Endothelial cell of umbilical vein (primary cell): Measurements from ENCODE around the gene DNAI7.

Experiments
- FOS ChIP-seq: IDR thresholded peaks from 2 replicates; pipeline ENCODE4 v1.6.1; 2011; ENCODE audit warnings: mild to moderate bottlenecking, low read length, moderate library complexity, borderline replicate concordance; ENCODE audit not compliant: insufficient read depth
- POLR2A ChIP-seq: IDR thresholded peaks from 2 replicates; pipeline ENCODE4 v1.6.1; 2012; ENCODE audit warnings: low read depth, mild to moderate bottlenecking, control low read depth, low read length
- POLR2AphosphoS5 ChIP-seq: IDR thresholded peaks from 2 replicates; pipeline ENCODE4 v1.6.1; 2012; ENCODE audit warnings: low read depth, mild to moderate bottlenecking, control low read depth, low read length, moderate library complexity; ENCODE audit not compliant: insufficient read depth
- TF ChIP-seq, protein P1 (sequence below), 2 donors: IDR thresholded peaks; 1 replicate in 1 of 2; 2 replicates in 1 of 2; pipeline ENCODE4 v1.5.1; 2011; ENCODE audit warnings: low read length in 2 of 2, mild to moderate bottlenecking in 2 of 2, moderate library complexity in 2 of 2, control low read depth in 1 of 2, inconsistent platforms in 1 of 2, low read depth in 1 of 2; ENCODE audit not compliant: insufficient read depth in 1 of 2; ENCODE audit errors: extremely low read depth in 1 of 2
- TF ChIP-seq, protein P2 (sequence below): IDR thresholded peaks from 2 replicates; pipeline ENCODE4 v1.6.1; 2011; ENCODE audit not compliant: insufficient read depth, insufficient read length

DNA sequence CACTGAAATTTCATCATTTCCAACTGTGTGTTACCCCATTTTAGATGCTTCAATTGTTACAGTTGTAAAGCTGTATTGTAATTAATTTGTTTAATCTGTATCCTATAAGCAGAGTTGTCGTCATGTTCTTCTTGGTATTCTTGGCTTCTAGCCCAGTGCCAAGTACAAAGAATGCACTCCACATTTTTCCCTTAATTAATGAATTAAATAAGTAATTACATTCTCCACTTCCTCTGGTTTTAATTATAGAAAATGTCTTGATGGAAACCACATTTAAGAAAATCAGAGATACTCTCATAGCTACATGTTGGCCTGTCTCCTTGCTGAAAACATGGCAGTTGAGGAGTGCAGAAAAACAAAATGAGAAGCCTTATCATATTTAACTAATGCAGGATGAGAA lies 746 bp downstream of the DNAI7 start:
- TF ChIP-seq, protein P1, sequence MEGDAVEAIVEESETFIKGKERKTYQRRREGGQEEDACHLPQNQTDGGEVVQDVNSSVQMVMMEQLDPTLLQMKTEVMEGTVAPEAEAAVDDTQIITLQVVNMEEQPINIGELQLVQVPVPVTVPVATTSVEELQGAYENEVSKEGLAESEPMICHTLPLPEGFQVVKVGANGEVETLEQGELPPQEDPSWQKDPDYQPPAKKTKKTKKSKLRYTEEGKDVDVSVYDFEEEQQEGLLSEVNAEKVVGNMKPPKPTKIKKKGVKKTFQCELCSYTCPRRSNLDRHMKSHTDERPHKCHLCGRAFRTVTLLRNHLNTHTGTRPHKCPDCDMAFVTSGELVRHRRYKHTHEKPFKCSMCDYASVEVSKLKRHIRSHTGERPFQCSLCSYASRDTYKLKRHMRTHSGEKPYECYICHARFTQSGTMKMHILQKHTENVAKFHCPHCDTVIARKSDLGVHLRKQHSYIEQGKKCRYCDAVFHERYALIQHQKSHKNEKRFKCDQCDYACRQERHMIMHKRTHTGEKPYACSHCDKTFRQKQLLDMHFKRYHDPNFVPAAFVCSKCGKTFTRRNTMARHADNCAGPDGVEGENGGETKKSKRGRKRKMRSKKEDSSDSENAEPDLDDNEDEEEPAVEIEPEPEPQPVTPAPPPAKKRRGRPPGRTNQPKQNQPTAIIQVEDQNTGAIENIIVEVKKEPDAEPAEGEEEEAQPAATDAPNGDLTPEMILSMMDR (IDR thresholded peaks at IDR 0.05; ENCODE audit: extremely low read depth in 1 of 2, insufficient read depth in 1 of 2, low read depth in 1 of 2, low read length in 2 of 2) = no peak
- TF ChIP-seq POLR2A (no peak), FOS (no peak), POLR2AphosphoS5 (no peak)
- TF ChIP-seq, protein P2, sequence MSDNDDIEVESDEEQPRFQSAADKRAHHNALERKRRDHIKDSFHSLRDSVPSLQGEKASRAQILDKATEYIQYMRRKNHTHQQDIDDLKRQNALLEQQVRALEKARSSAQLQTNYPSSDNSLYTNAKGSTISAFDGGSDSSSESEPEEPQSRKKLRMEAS = no peak
